ENCODE measurements around the gene RGP1. TPM values are rescaled to one million over a fixed set of nuclear protein-coding genes. Genes with fewer than 3 reads are reported as not detected.

The RGP1 gene
- total RNA-seq, 4 donors from 2014 or later: 12.7 to 19.2 (median 17.5) TPM

- DNase-seq (ENCODE audit: low spot score): no peak
- ATAC-seq (ENCODE audit: low FRiP score): no peak
- TF ChIP-seq CTCF (IDR thresholded peaks at IDR 0.05): no peak
Measured at GRCh38 chr9:35729101-35729500, 20.0 kb upstream of the RGP1 start.

- ATAC-seq (ENCODE audit: low FRiP score) (no peak), DNase-seq (ENCODE audit: low spot score) (no peak)
Measured at GRCh38 chr9:35729700-35730485, 19.2 kb upstream of the RGP1 start.

GRCh38 chr9:35730486-35730854, 18.6 kb upstream of the RGP1 start:
- no peak for DNase-seq (ENCODE audit: low spot score)
- no peak for ATAC-seq (ENCODE audit: low FRiP score)
- TF ChIP-seq CTCF (IDR thresholded peaks at IDR 0.05): no peak

More at GRCh38 chr9:35729700-35730485, 19.2 kb upstream of the RGP1 start:
- no peak for TF ChIP-seq CTCF (IDR thresholded peaks at IDR 0.05)

GRCh38 chr9:35731415-35732184, 17.5 kb upstream of the RGP1 start:
- ATAC-seq (ENCODE audit: low FRiP score) (no peak), DNase-seq (ENCODE audit: low spot score) (no peak)
- TF ChIP-seq CTCF (IDR thresholded peaks at IDR 0.05): no peak

- TF ChIP-seq CTCF (IDR thresholded peaks at IDR 0.05): no peak
- DNase-seq (ENCODE audit: low spot score) (peak; percentile 85), ATAC-seq (ENCODE audit: low FRiP score) (peak; percentile 87)
Measured at GRCh38 chr9:35732185-35732799, 16.8 kb upstream of the RGP1 start, which contains the start of the genes CREB3 and TLN1. Gene CREB3 (plus strand): TSS chr9:35732666. CDS start chr9:35732773, 107 bp downstream. Gene TLN1 (minus strand): TSS chr9:35732195. CDS start chr9:35725694, 6,501 bp downstream.

- no peak for DNase-seq (ENCODE audit: low spot score)
- ATAC-seq (ENCODE audit: low FRiP score): peak; percentile 0
- no peak for TF ChIP-seq CTCF (IDR thresholded peaks at IDR 0.05)
Measured at GRCh38 chr9:35732800-35733541, 16.1 kb upstream of the RGP1 start.
